OCI-LY1 (cell line): Measurements from ENCODE around the gene LACC1.

Experiments used
- EZH2 ChIP-seq: fragments of 200-600 bp; sonication (generic), shearing (Covaris generic); IDR thresholded peaks from 2 replicates; pipeline ENCODE4 v1.8.0; 2017; ENCODE audit warnings: borderline replicate concordance, mixed run types, mild to moderate bottlenecking, antibody characterized with exemption, low read length, moderate library complexity, mixed read lengths
- TF ChIP-seq, protein P1 (sequence below): fragments of 200-600 bp; sonication (generic), shearing (Covaris generic); IDR thresholded peaks from 2 replicates; pipeline ENCODE4 v1.5.1; 2017; ENCODE audit warnings: mild to moderate bottlenecking, antibody characterized with exemption, low read length, moderate library complexity, mixed read lengths

- no peak for TF ChIP-seq EZH2
- TF ChIP-seq, protein P1, sequence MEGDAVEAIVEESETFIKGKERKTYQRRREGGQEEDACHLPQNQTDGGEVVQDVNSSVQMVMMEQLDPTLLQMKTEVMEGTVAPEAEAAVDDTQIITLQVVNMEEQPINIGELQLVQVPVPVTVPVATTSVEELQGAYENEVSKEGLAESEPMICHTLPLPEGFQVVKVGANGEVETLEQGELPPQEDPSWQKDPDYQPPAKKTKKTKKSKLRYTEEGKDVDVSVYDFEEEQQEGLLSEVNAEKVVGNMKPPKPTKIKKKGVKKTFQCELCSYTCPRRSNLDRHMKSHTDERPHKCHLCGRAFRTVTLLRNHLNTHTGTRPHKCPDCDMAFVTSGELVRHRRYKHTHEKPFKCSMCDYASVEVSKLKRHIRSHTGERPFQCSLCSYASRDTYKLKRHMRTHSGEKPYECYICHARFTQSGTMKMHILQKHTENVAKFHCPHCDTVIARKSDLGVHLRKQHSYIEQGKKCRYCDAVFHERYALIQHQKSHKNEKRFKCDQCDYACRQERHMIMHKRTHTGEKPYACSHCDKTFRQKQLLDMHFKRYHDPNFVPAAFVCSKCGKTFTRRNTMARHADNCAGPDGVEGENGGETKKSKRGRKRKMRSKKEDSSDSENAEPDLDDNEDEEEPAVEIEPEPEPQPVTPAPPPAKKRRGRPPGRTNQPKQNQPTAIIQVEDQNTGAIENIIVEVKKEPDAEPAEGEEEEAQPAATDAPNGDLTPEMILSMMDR: no peak
Measured at GRCh38 chr13:43910856-43911255, 31.2 kb downstream of the LACC1 start.
